Choroid plexus epithelial cell (primary cell): ENCODE measurements around the gene RXRA.

Experiments used
- DNase-seq: peaks from one replicate; pipeline ENCODE4 v3.0.0-alpha.2; 2010; ENCODE audit warnings: low read depth
- H3K4me3 ChIP-seq: 2 replicates; pipeline ENCODE4 v1.5.1; 2011; ENCODE audit warnings: low read depth, mild to moderate bottlenecking, control low read depth, low read length, moderate library complexity
- TF ChIP-seq, protein P1 (sequence below): conservative IDR thresholded peaks from 2 replicates; pipeline ENCODE4 v1.5.1; 2011; ENCODE audit warnings: low read depth, mild to moderate bottlenecking, control low read depth, inconsistent platforms, low read length, moderate library complexity

The RXRA gene

DNA sequence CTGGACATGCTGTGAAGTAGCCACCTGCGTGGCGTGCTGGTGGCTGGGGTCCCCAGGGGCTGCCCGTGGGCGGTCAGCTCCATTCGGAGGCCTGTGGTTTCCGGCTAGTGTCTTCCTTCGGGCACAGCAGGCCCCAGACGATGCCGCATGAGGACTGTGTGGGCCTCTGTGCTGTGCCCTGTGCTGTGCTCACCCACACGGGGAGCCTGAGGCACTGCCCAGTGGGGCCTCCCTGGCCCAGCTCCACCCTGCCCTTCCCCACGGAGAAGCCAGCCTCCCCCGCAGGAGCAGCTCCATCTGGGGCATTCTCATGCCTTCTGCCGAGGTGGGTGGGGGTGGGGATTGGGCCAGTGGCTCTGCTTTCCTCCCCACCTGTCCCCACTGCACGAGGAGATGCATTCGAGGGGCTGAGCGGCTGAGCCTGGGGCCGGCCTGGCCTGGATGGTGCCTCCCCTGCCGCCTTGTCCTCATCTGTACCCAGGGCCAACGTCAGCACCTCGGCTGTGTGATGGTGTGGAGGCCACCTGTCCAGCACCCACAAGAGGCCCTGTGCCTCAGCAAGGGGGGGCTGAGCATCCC, 24.2 kb downstream of the RXRA start:
- no peak for DNase-seq
- H3K4me3 ChIP-seq: no peak overlapping the region
- TF ChIP-seq, protein P1, sequence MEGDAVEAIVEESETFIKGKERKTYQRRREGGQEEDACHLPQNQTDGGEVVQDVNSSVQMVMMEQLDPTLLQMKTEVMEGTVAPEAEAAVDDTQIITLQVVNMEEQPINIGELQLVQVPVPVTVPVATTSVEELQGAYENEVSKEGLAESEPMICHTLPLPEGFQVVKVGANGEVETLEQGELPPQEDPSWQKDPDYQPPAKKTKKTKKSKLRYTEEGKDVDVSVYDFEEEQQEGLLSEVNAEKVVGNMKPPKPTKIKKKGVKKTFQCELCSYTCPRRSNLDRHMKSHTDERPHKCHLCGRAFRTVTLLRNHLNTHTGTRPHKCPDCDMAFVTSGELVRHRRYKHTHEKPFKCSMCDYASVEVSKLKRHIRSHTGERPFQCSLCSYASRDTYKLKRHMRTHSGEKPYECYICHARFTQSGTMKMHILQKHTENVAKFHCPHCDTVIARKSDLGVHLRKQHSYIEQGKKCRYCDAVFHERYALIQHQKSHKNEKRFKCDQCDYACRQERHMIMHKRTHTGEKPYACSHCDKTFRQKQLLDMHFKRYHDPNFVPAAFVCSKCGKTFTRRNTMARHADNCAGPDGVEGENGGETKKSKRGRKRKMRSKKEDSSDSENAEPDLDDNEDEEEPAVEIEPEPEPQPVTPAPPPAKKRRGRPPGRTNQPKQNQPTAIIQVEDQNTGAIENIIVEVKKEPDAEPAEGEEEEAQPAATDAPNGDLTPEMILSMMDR: no peak

DNA sequence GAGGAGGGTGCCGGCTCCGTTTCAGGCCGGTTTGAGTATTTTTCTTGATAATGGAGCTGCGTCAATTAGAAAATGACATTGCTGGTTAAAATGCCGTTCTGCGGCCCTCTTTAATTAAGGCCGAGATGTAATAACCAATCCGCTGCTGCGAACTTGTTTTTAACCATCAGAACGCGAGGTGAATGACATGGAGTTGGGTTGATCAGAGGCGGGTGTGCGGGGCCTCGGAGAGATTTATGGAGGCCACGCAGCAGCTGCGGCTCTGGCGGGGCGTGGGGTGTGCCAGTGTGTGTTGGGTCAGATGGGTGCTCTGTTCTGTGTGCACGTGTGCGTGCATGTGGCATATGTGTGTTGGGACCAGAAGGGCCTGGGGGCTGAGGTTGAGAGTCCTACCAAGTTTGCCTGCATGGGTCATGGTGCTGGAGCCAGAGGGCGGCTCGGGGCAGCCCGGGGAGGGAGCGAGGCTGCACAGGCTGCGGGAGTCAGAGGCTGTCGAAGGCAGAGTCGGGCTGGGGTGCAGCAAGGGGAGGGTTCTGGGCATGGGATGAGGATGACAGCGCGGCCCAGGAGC, 25.4 kb downstream of the RXRA start:
- no peak overlapping the region for H3K4me3 ChIP-seq
- DNase-seq: no peak
- TF ChIP-seq, protein P1: no peak

GRCh38 chr9:134352247-134352933, 26.1 kb downstream of the RXRA start:
- H3K4me3 ChIP-seq: no peak overlapping the region
- DNase-seq: no peak
- TF ChIP-seq, protein P1: no peak

DNA sequence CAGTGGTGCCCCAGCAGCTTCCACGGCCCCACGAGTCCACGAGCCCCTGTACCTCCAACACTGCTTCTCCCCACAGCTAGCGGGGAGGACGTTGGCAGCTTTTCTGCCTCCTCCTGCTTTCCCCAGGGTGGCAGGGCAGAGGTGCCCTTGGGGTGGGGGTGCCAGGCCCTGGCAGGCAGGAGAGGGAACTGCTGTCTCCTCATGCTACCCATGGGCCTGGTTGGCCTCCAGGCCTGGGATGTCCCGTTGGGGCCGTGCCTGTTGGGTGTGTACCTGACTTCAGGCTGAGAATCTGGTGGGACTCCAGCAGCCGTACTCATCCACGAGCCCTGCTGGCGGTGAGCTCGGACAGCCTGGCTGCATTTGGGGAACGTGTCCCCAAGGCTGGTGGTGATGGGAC, 27.3 kb downstream of the RXRA start:
- no peak for DNase-seq
- H3K4me3 ChIP-seq: no peak overlapping the region
- TF ChIP-seq, protein P1: no peak

DNA sequence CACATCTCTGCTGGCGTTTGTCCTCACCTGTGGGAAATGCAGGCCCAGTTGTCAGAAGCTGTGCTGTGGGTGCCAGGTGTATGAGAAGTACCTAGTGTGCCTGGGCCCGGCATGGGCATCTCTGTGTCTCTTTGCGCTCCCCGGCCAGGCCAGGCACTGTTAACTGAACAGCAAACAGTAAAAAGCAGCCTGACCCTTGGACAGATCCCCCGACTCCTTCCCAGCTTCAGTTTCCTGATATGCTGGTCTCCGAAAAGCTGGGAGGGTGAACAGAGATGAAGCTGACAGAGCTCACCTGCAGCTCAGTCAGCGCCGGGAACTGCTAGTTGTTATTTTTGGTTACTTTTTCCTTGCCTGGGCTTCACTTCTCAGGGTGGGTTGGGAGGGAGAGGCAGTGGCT, 28.9 kb downstream of the RXRA start:
- H3K4me3 ChIP-seq: no peak overlapping the region
- TF ChIP-seq, protein P1: no peak
- DNase-seq: no peak

DNA sequence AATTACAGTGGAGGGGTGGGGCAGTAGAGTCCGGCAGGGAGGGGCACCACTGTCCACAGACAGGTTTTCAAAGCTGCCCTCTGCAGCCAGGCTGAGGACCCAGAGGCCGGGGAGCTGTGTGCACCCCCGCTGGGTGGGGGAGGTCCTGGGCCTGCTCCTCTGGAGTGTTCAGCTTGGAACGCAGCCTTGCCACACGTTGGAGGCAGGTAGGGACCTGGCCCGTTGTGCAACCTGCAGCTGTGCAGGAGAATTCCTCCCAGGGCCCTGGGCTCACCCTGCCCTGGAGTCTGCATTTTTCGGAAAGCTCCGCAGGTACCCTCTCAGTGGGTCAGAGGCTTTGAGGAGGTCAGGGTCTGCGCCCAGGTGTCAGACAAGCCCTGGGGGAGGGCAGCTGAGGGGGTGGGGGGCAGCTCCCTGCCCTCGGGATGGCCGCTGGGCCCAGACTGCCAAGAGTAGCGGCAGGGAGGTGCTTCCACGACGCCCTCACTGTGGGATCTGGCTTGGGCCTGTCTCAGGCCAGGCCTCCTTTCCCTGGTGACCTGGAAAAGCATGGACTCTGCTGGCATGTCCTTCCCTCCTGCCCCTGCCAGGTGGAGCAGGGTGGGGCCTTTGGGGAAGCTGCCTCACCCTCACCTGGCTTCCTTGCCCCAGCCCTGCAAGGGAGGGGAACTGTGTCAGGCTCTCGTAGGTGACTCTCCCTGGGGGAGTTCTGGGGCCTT, 29.5 kb downstream of the RXRA start:
- no peak overlapping the region for H3K4me3 ChIP-seq
- no peak for DNase-seq
- TF ChIP-seq, protein P1: no peak
